Vagina (tissue), 2 donors: ENCODE data around the gene PARVA. TPM values are rescaled to one million over a fixed set of nuclear protein-coding genes. Genes with fewer than 3 reads are reported as not detected.
A peak's percentile ranks its signal among the peaks of the same experiment; 100 is the strongest.

Source experiments
- DNase-seq, 2 donors: peaks; one replicate each; pipeline ENCODE4 v3.0.0-alpha.2; 2017; ENCODE audit errors: extremely low spot score in 2 of 2
- H3K27ac ChIP-seq: fragments of 200-600 bp; sonication (generic); one replicate; pipeline ENCODE4 v1.5.1; 2019
- H3K27me3 ChIP-seq: fragments of 200-600 bp; sonication (generic); one replicate; pipeline ENCODE4 v1.5.1; 2019
- H3K36me3 ChIP-seq, 2 donors: fragments of 200-600 bp; sonication (generic); one replicate each; pipeline ENCODE4 v1.5.1; 2017 to 2019
- H3K4me1 ChIP-seq: fragments of 200-600 bp; sonication (generic); one replicate; pipeline ENCODE4 v1.5.1; 2019
- H3K4me3 ChIP-seq, 2 donors: fragments of 200-600 bp; sonication (generic); 1 replicate in 1 of 2; 2 replicates in 1 of 2; pipeline ENCODE4 v1.5.1; 2016 to 2019
- H3K9me3 ChIP-seq: fragments of 200-600 bp; sonication (generic); one replicate; pipeline ENCODE4 v1.5.1; 2019
- POLR2A ChIP-seq, 2 donors: fragments of 450-650 bp; IDR thresholded peaks; one replicate each; pipeline ENCODE4 v1.6.1; 2017; ENCODE audit warnings: antibody characterized with exemption in 2 of 2, mild to moderate bottlenecking in 2 of 2, moderate library complexity in 2 of 2
- POLR2AphosphoS5 ChIP-seq, 2 donors: sonication (generic); formaldehyde crosslinking; IDR thresholded peaks; one replicate each; pipeline ENCODE4 v1.9.0; 2017; ENCODE audit warnings: antibody characterized with exemption in 2 of 2, mild to moderate bottlenecking in 2 of 2, low read depth in 1 of 2; ENCODE audit not compliant: insufficient read depth in 1 of 2
- intact Hi-C: fragments of 100-400 bp; cut with DNase I; formaldehyde crosslinking; loops from one replicate; pipeline ENCODE4 v1.15.1; 2023
- total RNA-seq: library from RNA; depleted of rRNA; stranded (reverse); fragments of >200 nt; gene quantifications from one replicate; pipeline ENCODE4 v1.2.3, GENCODE V29; 2016
- TF ChIP-seq, protein P1 (sequence below), 3 experiments: fragments of 450-650 bp in 2 of 3; fragments of 200-600 bp in 1 of 3; sonication (generic) in 1 of 3; IDR thresholded peaks; one replicate each; pipeline ENCODE4 v1.5.1; 2017 to 2019; ENCODE audit warnings: antibody characterized with exemption in 3 of 3, mild to moderate bottlenecking in 2 of 3, moderate library complexity in 2 of 3

PARVA gene
- total RNA-seq, 1 donor from 2014 or later, result 51.1 TPM

DNA sequence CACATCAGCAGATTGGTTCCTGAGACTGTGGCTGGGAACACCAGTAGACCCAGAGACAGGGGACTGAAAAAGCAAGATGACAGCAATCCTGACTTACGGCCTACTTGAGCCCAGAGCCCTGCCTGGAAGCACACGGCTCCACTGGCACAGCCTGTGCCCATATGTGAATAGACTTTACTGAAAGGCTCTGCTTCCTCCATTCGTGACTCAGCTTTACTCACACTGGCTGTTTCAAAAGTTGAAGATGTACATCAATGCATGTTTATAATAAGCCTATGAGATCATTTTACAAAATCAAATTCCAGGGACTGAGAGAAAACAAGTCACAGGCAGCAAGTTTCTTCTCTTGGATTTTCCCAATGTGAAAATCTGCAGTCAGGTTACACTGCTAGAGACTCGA is 162.2 kb downstream of the PARVA start:
- no peaks in the 10 kb centered on the region for H3K36me3 ChIP-seq
- intact Hi-C loops, result no loop called here
- H3K27ac ChIP-seq, result peak overlapping the region; percentile 64
- DNase-seq, result no peak
- no peak for TF ChIP-seq POLR2A (IDR thresholded peaks at IDR 0.05)
- no peak for TF ChIP-seq POLR2AphosphoS5 (IDR thresholded peaks at IDR 0.05; ENCODE audit: insufficient read depth in 1 of 2, low read depth in 1 of 2)
- TF ChIP-seq, protein P1, sequence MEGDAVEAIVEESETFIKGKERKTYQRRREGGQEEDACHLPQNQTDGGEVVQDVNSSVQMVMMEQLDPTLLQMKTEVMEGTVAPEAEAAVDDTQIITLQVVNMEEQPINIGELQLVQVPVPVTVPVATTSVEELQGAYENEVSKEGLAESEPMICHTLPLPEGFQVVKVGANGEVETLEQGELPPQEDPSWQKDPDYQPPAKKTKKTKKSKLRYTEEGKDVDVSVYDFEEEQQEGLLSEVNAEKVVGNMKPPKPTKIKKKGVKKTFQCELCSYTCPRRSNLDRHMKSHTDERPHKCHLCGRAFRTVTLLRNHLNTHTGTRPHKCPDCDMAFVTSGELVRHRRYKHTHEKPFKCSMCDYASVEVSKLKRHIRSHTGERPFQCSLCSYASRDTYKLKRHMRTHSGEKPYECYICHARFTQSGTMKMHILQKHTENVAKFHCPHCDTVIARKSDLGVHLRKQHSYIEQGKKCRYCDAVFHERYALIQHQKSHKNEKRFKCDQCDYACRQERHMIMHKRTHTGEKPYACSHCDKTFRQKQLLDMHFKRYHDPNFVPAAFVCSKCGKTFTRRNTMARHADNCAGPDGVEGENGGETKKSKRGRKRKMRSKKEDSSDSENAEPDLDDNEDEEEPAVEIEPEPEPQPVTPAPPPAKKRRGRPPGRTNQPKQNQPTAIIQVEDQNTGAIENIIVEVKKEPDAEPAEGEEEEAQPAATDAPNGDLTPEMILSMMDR (IDR thresholded peaks at IDR 0.05), result no peak
- no peaks in the 10 kb centered on the region for H3K27me3 ChIP-seq
- H3K4me1 ChIP-seq, result peaks cover 39% of the 10 kb centered on the region
- no peak overlapping the region for H3K4me3 ChIP-seq
- no peaks in the 10 kb centered on the region for H3K9me3 ChIP-seq

DNA sequence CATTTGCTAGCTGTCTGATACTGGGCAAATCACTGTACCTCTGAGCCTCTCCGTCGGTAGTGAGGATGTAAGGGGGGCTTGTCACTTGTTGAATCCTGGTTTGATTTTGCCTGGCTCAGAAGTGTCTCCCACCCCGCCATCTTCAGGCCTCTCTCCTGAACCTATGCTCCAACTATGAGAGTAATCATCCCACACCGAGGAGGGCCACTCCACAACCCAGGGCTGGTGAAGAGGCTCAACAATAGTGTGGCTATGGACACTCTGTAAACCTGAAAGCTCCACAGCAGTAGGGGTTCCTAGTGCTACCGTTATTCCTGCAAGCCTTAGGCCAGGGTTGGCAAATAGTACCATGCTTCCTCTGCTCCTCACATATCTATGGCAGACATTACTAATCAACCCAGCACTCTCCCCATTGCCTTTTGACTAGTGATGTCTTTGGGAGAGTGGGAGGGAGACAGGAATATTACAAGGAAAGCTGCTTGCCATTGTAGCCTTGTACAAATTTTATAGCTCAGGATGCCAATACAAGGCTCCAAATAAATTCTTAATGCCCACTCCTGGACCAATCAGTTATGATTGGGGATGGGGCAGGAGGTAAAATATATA is 162.8 kb downstream of the PARVA start:
- peak overlapping the region; percentile 64 for H3K27ac ChIP-seq
- no peak overlapping the region for H3K4me3 ChIP-seq
- TF ChIP-seq POLR2AphosphoS5 (IDR thresholded peaks at IDR 0.05; ENCODE audit: insufficient read depth in 1 of 2, low read depth in 1 of 2), result no peak
- TF ChIP-seq, protein P1 (IDR thresholded peaks at IDR 0.05), result no peak
- TF ChIP-seq POLR2A (IDR thresholded peaks at IDR 0.05), result no peak
- H3K9me3 ChIP-seq, result no peaks in the 10 kb centered on the region
- intact Hi-C loops, result no loop called here
- H3K27me3 ChIP-seq, result no peaks in the 10 kb centered on the region
- H3K4me1 ChIP-seq, result peaks cover 39% of the 10 kb centered on the region
- no peaks in the 10 kb centered on the region for H3K36me3 ChIP-seq
- DNase-seq, result peak in 1 of 2 donors; percentile 65

DNA sequence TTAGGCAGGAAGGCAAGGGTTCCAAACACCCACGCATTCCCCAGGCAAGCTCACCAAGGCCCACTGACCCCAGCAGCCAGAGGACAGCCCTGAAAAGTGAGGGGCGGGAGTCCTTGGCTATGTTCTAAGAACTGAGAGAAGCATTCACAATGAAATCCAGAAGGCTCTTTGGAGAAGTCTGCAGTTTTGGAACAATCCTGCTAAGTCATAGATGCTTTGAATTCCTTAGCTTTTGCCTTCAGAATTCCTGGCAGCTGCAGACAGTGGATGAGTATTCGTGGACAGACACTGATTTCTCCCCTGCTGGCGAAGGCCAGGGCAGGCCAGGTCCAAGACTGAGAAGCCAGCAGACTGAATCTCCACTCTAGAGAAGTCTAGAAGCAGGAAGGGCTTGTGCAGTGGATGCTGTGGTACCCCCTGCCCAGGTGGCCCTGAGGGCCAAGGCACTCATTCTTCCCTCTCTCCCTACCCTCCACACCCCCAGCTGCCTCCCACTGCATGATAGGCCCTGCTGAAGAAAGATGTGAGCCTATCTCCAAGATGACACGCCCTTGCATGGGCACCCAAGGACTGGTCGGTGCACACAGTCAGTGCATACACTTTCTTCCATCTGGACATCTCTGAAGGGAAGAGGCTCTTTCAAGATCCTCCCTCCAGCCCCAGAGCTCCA is 163.7 kb downstream of the PARVA start:
- peak in 1 of 2 donors; percentile 33 for TF ChIP-seq POLR2AphosphoS5 (IDR thresholded peaks at IDR 0.05; ENCODE audit: insufficient read depth in 1 of 2, low read depth in 1 of 2)
- no peak for TF ChIP-seq POLR2A (IDR thresholded peaks at IDR 0.05)
- intact Hi-C loops, result no loop called here
- Histone ChIP-seq H3K27ac (peak overlapping the region; percentile 64), H3K9me3 (no peaks in the 10 kb centered on the region), H3K27me3 (no peaks in the 10 kb centered on the region), H3K36me3 (no peaks in the 10 kb centered on the region), H3K4me1 (peaks cover 39% of the 10 kb centered on the region), H3K4me3 (no peak overlapping the region)
- peak in 1 of 2 donors; percentile 86 for DNase-seq

DNA sequence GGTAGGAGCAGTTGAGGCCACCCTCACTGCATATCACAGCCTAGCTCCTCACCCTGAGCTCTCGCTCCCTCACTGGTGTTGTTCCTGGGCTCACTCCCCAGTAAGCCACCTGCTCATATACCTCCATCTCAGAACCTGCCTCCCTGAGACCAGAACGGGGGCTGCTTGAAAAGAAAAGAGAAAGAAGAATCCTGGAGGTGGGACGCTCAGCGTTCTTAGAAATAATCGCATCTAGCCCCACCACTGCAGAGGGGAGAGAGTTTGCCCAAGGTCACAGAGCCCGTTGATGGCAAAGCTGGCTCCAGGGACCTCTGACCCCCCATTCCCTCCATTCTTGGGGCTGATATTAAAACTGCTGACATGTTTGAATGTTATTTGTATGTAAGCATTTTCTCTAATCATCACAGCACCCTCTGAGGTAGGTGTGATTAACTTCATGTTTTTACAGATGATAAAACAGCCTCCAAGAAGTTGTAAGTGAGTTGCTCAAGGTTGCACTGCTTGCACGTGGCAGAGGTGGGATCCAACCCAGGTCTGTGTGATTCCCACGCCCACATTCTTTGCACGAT is 164.3 kb downstream of the PARVA start:
- intact Hi-C loops, result no loop called here
- no peak for TF ChIP-seq POLR2A (IDR thresholded peaks at IDR 0.05)
- TF ChIP-seq, protein P1 (IDR thresholded peaks at IDR 0.05), result no peak
- no peak for TF ChIP-seq POLR2AphosphoS5 (IDR thresholded peaks at IDR 0.05; ENCODE audit: insufficient read depth in 1 of 2, low read depth in 1 of 2)
- H3K4me1 ChIP-seq, result peaks cover 39% of the 10 kb centered on the region
- H3K9me3 ChIP-seq, result no peaks in the 10 kb centered on the region
- H3K36me3 ChIP-seq, result no peaks in the 10 kb centered on the region
- no peak for DNase-seq
- no peak overlapping the region for H3K4me3 ChIP-seq
- H3K27ac ChIP-seq, result peak overlapping the region; percentile 40
- H3K27me3 ChIP-seq, result no peaks in the 10 kb centered on the region

DNA sequence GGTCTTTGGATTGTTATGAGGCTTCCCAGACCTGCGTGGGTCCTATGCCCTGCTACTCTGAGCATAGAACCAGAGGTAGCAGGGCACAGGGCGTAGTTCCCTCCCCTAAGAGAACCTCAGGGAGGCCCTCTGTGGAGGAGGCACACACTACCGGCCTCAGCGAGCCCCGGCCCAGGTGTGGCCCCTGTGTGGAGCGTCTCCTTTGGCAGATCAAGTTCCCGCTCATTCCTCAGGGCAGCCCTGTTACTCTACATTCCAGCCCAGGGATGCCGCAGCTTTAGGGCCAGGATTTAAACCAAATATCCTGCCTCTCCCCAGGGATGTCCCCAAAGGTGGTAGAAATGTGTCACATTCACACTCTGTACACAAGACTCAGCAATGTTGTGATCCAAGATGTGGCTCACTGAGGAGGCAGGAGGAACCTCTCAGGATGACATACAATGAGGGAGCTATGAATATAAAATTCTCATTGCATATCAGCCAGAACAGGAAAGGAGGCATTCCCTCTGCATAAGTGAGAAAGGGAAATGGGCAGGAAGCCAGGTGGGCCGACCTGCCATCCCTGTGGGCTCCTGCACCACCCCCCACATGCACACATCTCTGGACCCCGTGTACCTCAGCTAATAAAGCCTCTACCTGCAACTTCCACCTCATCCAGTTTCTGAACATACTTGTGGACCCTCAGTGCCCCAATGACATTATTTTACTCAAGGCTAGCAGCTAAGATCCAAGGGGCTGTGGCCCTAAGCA is 165.0 kb downstream of the PARVA start:
- TF ChIP-seq POLR2AphosphoS5 (IDR thresholded peaks at IDR 0.05; ENCODE audit: insufficient read depth in 1 of 2, low read depth in 1 of 2) (no peak), POLR2A (IDR thresholded peaks at IDR 0.05) (no peak)
- TF ChIP-seq, protein P1 (IDR thresholded peaks at IDR 0.05), result no peak
- Histone ChIP-seq H3K36me3 (no peaks in the 10 kb centered on the region), H3K27me3 (no peaks in the 10 kb centered on the region), H3K4me3 (no peak overlapping the region), H3K4me1 (peaks cover 35% of the 10 kb centered on the region), H3K27ac (peak overlapping the region; percentile 4), H3K9me3 (no peaks in the 10 kb centered on the region)
- no peak for DNase-seq
- intact Hi-C loops, result no loop called here
